GM21423 (cell line): ENCODE data around the gene LCTL.
A peak's percentile ranks its signal among the peaks of the same experiment; 100 is the strongest.

Experiments
- ATAC-seq: cut with Tn5 transposase; IDR thresholded peaks from one replicate; pipeline ENCODE4 v1.9.1; 2021; ENCODE audit warnings: mild to moderate bottlenecking, moderate library complexity; ENCODE audit not compliant: unreplicated experiment

LCTL gene

DNA sequence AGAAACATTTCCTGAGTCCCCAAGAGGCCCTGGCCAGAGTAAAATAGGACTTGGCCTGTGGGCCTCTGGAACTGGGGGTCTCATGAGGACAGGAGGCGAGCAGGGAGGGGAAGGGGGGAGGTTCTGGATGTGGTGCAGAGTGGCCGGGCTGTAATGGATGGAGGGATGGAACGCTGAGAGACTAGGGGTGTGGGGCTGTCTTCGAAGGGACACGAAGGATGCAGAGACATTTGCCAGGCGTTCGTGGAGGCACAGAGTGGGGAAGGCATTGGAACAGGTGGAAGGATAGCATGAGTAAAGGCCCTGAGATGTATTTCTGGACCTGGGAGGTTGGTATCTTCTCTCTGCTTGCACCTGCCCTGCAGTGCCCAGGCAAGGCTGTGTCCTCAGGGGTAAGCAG is 2.1 kb upstream of the LCTL start:
- no peak for ATAC-seq

DNA sequence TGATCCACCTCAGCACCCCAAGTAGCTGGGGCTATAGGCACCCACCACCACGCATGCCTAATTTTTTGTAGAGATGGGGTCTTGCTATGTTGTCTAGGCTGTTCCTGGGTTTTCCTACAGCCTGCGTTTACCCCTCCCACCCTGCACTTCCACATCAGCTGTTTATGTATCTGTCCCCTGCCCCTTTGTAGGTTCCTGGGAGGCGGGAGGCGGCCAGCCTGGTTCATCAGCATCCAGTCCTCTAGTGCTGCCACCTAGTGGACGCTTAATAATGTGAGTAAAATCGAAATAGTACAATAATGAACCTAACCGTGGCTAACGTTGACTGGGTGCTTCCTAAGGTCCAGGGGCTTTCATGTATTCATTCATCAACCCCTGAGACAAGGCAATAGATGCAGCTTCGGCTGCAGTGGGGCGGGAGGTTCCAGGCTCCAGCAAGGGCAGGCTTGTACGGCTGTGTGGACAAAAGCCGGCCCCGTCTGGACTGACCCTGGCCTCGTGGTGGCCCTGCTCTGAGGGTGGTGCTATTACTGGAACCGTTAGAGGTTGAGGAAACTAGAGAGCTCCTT is 1.2 kb upstream of the LCTL start:
- ATAC-seq = no peak

DNA sequence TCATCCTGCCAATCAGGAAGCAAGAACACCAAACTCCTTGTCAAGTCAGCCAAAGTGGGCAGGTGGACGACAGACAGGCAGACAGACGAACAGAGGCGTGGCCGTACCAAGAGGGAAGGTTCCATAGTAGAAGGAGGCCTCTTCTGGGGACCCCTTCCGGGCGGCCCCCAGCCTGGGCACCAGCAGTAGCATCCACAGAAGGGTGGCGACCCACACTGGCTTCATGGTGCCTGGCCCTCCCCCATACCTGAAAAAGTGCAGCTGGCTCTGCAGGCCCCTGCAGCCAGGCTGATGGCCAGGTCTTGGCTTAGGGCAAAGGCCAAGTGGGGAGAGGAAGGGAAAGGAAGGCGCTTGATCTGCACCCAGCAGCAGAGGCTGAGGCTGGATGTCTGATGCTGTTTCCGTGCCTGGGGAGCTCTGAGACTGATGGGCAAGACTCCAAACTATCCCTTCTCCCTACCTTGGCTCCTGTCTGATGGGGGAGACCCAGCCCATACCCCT is 607 bp downstream of the LCTL start:
- ATAC-seq = no peak

DNA sequence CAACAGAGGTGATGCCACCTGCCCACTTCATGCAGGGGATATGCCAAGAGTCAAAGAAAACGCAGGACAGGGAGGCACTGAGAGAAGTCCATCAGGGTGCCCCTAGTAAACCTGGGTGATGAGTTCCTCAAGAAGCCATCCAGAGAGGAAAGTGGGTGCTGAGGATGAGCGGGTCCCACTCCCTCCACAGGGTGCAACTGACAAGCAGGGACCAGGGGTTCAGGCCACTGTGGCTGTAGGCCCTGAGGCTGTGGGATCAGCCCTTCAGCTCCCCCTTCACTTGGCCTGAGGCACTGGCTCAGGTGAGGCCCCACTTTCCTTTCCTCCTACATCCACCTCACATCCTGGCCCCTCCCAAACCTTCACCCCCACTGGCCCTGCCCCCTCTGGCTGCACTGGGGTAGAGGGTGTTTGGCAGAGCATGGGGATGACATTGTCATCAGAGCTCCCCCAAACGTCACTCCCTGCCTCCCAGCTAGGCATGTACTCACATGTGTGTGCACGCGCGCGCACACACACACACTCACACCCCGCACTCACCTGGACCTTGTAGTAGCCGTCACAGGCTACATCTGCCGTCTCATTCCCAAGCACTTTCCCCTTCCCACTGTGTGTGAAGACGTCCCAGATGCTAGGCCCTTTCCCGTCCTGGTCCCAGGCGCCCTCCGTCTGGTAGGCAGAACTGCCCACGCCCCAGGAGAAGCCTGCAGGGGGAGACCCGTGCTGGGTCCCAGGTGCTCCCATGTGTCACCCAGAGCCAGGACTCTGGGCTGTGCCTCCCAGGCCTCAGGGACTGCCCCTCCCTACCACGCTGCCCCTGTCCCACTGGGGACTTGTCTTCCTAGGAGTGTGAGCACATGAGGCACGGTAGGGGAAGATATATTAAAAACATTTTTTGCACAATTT is 1.4 kb downstream of the LCTL start:
- ATAC-seq = no peak

DNA sequence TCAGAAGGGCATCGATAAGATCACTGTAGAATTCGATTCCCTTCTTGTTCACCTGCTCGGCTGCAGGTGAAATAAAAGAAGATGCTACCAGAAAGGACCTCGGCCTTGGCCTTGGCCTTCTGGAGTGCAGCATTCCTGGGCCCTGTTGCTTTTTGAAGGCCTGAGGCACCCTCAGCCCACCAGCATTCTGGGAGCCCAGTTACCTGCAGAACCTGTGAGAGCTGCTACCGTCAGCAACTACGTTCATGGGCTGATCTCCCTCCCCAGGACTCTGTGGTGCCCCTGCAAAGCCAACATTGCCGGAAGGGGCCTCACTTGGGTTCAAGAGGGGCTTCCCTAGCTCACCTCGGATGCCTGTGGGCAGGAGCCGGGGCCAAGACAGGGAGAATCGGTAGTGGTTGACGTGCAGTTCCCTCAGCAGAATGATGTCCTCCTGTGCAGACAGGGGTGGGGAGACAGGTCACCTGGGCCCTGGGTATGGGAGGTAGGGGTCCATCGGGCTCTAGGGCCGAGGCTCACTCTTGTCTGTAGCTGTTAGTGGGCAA is 2.2 kb downstream of the LCTL start:
- ATAC-seq = no peak

DNA sequence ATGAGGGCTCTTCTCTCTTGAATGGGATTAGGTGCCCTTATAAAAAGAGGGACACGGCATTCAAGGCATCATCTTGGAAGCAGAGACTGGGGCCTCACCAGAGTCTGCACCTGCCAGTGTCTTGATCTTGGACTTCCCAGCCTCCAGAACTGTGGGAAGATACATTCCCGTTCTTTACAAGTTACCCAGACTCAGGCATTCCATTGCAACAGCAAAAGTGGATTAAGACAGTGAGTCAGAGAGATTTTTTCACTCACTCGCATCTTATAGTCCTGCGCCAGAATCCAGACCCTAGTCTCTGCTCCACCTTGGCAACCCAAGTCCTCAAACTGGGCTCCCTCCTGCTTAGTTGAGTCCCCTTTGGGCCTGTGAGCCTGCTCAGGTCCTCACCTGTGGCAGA is 2.7 kb downstream of the LCTL start:
- no peak for ATAC-seq

DNA sequence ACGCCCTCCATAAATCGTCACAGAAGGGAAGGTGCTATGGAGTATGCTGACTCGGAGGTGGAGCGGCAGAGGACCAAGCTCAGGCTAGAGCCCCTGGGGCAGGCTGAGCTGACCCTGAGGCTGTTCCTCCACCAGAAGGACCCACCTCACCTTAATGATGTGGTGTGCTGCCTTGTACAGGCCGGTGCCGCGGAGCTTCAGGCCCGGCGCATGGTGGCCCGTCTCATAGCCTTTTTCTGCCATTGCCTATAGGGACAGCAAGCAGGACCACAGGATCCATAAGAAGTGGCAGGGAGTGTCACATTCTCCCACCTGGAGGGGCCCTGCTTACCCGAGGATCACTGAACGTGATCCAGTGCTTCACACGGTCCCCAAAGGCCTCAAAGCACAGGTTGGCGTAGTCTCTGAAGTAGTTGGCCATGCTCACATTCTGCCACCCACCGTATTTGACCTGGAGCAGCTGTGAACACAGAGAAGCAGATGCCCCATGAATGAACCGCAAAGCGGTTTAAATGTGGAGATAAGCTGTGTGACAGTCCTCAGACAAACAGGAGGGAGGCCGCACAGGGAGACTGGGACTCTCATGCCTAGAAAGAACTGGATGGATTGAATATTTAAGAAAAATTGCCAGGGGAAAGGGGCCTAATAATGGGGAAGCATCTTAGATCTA is 4.8 kb downstream of the LCTL start:
- no peak for ATAC-seq

DNA sequence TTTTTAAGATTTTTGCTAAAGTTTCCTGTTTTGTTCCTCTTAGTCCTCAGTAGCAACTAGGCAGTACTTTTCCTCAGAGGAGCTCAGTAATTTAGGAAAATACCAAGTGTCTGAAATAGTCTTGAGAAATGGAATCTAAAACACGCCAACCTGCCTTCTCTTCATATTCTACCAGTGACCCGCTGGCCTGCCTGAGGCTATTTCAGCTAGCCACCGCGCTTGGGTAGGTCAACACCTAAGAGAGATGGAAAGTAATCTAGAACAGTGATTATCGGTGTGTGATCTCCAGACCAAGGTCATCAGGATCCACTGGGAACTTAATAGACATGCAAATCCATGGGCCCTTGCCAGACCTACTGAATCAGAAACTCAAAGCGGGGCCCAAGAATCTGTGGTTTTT is 7.5 kb downstream of the LCTL start:
- ATAC-seq = no peak

DNA sequence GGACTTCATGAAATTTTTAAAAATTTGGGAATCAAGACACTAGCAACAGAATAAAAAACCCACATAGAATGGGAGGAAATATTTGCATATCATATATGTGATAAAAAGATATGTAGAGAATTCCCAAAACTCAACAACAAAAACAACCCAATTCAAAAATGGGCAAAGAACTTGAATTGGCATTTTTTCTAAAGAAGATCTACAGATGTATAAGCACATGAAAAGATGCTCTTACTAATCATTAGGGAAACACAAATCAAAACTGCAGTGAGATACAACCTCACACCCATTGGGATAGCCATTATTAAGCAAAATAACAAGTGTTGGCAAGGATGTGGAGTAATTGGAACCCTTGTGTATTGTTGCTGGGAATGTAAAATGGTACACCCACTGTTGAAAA is 10.1 kb downstream of the LCTL start:
- no peak for ATAC-seq

DNA sequence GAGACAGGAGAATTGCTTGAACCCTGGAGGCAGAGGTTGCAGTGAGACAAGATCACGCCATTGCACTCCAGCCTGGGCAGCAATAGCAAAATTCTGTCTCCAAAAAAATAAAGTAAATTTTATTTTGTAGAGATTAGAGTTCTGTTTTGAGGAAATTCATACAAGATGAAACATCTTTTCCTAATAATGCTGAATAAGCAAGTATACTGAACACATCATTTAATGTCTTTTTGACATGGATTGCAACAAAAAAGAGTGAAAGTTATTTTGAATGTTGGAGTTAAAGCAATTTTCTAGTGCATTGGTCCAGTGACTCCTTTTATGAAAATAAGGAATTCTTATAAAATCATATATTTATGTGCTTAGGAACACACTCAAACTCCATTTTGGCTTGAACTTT is 20.5 kb downstream of the LCTL start:
- ATAC-seq = no peak

DNA sequence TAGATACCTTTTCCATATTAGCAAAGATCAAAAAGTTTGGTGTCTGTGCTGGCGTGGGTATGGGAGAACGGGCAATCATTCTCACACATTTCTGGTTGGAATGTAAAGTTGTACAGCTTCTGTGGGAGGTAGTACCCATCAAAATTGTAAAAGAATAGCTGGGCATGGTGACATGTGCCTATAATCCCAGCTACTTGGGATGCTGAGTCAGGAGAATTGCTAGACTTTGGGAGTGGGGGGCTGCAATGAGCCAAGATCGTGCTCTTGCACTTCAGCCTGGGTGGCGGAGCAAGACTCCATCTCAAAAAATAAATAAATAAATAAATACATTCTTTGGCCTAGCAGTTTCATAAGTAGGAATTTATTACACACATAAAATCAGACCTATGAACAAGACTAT is 22.9 kb downstream of the LCTL start:
- ATAC-seq = no peak

DNA sequence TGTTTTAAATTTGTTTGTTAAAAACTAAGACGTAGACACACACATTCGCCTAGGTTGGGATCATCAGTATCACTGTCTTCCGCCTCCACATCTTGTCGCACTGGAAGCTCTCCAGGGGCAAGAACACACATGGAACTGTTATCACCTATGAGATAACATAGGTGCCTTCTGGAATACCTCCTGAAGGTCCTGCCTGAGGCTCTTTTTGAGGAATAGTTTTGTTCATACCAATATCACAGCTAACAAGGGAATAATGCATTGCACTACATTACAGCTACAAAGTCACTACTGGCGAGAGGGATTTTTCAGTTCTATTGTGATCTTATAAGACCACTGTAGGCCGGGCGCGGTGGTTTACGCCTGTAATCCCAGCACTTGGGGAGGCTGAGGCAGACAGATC is 30.7 kb downstream of the LCTL start:
- ATAC-seq = no peak

DNA sequence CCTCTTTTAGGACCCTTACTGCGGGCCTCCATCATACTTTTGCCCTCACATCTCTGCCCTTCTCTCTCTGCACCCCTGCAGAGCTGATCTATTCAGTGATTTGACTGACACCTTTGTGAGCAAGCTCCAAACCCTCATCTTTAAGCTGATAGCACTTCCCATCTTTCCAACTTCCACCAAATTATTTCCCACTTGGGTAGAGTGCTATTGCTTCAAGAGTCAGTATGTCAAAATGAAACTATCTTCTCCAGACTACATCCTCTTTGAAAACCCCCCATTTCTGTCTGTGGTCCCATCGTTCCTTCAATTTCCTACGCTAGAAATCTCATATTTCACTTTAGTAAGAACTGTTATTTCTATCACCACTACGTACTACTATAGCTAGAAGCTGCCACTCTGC is 41.0 kb downstream of the LCTL start:
- ATAC-seq = no peak

DNA sequence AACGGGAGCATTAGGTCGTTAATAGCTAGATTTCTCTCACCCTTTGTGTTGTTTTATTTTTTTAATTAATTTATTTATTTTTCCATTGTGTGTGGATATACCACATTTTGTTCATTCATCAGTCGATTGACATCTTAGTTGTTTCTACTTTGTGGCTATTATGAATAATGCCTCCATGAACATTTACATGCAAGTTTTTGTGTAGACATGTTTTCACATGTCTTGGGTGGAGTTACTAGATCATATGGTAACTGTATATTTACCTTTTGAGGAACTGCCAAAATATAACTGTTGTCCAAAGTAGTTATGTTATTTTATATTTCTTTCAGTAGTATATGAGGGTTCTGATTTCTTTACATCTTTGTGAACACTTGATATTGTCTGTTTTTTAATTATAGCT is 41.9 kb downstream of the LCTL start:
- ATAC-seq = no peak

DNA sequence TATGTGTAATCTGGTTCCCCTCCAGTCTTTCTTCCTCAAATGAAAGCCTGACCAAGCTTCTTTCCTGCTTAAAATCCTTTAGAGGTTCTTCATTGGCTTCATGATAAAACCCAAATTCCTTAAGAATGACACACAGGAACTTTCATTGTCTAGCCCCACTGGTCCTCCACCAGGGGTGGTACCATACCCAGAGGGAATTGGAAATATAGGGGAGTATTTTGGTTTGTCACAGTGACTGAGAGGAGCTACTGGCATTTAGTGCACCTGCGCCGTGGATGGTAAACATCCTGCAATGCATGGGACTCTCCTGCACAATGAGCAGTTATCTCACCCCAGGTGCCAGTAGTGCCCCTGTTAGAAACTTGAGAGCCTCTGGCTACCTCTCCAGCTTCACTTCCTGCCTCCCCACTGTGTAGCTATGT is 49.9 kb downstream of the LCTL start:
- ATAC-seq = no peak

DNA sequence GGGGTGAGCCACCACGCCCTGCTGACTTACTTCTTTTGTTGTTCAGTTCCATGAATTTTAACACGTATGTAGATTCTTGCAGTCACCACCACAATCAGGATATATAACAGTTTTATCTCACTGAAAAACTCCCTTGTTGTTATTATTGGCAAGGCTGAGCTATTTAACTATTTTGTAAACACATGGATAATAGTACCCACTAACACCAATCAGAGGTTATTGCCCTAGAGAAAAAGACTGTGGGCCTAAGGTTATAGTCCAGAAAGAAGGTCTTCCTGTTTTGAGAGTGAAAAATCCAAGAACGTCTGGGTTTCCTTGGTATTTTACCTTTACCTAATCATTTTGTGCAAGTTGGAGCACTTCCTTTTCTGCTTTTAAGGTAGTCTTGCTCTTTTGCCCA is 51.2 kb downstream of the LCTL start:
- no peak for ATAC-seq

DNA sequence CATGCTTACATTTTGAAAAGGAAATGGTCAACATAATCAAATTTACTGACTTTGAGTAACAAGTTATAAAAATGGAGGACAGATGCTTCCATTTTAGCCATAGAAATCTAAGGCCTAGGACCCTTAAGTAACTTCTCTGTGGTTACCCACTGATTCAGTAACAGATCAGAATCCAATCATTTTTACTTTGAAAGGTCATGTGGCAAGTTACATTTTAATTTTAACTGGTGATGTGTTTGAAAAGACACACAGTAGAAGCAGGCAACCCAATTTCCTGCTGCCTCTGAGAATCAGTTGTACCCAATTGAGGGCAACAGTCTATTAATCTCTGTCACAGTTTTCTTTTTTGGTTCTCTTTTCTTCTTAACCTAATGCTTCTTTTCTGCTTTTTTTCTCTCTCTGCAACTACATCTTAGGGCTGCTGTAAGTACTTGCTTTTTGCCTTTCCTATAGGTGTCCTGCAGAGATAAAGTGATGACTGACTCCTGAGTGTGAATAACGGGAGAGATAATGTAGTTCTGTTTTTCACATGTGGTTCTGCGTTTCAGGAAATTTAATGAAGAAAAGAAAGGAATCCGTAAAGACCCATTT is 57.4 kb downstream of the LCTL start:
- ATAC-seq = no peak

DNA sequence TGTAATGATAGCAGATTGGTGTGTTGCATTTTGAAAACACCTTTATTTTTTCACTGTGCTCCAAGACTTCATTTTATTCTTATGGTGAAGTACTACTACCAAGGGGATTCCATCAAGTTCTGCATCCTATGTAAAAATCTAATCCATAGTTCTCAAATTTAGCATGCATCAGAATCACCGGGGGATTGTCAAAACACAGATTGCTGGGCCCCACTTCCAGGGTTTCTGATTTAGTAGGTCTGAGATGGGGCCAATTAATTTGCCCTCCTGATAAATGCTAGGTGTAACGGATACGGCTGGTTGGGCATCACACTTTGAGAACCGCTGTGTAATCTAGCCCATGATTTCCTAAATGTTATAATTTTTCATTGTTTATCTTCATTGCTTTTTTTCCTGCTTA is 60.0 kb downstream of the LCTL start:
- no peak for ATAC-seq

DNA sequence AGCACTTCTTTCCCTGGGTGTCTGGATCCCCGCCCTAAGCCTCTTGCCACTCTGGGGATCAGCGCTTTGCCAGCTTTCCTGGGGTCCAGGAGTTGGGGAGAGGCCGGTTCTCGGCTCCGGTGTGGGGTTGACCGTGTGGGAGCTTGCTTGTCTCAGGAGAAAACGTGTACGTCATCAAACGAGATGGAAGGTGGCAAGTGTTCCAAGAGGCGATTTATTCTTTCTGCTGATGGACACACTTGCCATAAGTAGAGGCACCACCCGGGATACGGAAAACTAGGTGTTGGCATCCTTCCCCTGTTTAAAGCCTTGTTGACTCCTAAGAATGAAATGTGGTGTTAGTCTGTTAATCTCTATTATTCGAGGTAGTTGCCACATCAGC is 60.4 kb downstream of the LCTL start:
- no peak for ATAC-seq

DNA sequence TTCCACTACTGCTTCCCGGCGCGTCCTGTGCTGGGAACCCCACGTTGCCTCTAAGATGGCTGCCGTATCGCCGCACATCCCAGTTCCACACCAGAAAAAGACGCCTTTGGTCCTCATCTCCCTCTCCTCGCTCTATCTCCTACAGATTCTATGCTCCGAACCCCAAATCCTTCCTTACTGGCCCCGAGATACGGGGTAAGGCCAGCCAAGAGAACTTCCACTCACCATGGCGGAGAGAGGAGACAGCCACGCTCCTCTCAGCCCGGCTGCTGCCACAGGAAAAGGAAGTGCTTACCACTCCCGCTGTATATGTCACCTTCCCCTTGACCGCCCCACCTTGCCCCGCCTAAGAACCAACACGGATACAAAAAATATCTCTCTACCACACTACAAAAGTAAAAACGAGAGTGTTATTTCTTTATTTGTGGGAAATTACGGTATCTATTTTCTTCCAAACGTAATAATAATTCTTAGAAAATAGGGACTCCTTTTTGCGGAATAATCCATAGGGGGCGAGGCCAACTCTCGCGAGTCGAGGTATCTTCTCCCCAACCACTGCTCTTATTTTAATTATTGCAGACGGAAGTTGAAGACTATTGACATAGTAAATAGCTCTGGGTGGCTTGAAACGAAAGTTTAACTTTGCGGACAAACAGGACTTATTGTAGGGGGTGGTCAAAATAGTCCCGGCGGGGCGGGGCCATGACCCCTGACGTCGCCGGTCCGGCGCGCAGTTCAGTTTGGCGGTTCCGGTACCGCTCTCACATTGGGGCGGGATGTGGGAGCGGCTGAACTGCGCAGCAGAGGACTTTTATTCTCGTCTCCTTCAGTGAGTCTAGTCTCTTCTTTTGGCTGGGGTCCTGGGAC is 61.0 kb downstream of the LCTL start, which contains the start of the genes RPL4 and ZWILCH:
RPL4 (minus strand) TSS at position 293 of the 867 bp plus-strand sequence; CDS start at position 228, 65 bp downstream.
ZWILCH (plus strand) TSS at position 764 of the 867 bp plus-strand sequence; CDS start at position 777, 13 bp downstream.
- ATAC-seq = peak; percentile 72
